Prostate gland (tissue), 2 donors: Measurements from ENCODE around the gene TCF7.

Experiments used
- POLR2A ChIP-seq: fragments of 450-650 bp; IDR thresholded peaks from one replicate; pipeline ENCODE4 v1.6.1; 2016; ENCODE audit warnings: antibody characterized with exemption, mild to moderate bottlenecking
- POLR2AphosphoS5 ChIP-seq: sonication (generic); formaldehyde crosslinking; IDR thresholded peaks from one replicate; pipeline ENCODE4 v1.6.1; 2017; ENCODE audit warnings: antibody characterized with exemption
- TF ChIP-seq, protein P1 (sequence below), 4 experiments: fragments of 200-600 bp in 2 of 4; fragments of 450-650 bp in 2 of 4; sonication (generic) in 2 of 4; IDR thresholded peaks; 1 replicate in 3 of 4; 2 replicates in 1 of 4; pipeline ENCODE4 v1.5.1; 2016 to 2019; ENCODE audit warnings: antibody characterized with exemption in 4 of 4, mild to moderate bottlenecking in 2 of 4, moderate library complexity in 2 of 4

DNA sequence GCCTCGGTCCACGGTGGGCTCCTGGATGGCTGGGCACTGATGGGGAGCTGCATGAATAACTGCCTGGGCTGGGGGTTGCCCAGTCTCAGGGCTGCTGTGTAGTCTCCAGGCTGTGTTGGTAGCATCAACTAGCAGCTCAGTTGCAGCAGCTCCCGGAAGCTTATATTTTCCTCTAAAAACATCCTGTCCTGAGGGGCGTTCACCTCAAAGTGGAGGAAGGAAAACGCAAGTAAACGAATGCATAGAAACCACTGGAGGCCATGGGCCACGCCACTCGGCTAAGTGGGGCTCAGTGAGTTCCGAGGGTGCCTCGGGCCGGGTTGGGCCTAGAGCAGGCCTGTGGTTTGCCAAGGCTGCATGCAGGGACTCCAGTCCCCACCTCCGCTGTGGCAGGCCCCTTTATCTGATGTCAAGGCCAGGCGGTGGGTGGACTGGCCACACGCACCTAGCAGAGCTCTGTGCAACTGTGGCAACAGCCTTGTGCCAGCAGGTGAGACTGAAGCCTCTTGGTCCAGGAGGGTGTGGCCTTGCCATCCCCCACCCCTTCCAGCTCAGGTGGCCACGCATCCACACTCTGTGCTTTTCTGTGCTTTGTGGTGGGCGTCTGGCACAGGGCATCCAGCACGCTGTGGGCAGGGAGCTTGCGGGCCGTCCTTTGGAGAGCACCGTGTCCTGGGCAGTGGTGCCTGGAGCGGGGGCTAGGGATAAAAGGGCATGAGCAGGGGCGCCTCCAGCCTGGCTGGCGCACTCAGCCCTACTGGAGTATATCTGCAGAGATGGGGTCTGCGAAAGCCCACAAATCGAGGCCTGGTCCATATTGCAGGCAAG, 15.1 kb downstream of the TCF7 start:
- TF ChIP-seq POLR2A (no peak), POLR2AphosphoS5 (no peak)
- TF ChIP-seq, protein P1, sequence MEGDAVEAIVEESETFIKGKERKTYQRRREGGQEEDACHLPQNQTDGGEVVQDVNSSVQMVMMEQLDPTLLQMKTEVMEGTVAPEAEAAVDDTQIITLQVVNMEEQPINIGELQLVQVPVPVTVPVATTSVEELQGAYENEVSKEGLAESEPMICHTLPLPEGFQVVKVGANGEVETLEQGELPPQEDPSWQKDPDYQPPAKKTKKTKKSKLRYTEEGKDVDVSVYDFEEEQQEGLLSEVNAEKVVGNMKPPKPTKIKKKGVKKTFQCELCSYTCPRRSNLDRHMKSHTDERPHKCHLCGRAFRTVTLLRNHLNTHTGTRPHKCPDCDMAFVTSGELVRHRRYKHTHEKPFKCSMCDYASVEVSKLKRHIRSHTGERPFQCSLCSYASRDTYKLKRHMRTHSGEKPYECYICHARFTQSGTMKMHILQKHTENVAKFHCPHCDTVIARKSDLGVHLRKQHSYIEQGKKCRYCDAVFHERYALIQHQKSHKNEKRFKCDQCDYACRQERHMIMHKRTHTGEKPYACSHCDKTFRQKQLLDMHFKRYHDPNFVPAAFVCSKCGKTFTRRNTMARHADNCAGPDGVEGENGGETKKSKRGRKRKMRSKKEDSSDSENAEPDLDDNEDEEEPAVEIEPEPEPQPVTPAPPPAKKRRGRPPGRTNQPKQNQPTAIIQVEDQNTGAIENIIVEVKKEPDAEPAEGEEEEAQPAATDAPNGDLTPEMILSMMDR (IDR thresholded peaks at IDR 0.05), result no peak
